T-helper 9 cell (primary cell): Measurements from ENCODE around the gene PIEZO2.

ENCODE experiments used
- DNase-seq: peaks from one replicate; pipeline ENCODE4 v3.0.0-alpha.2; 2020

PIEZO2 gene

GRCh38 chr18:11112286-11112685 is 37.1 kb downstream of the PIEZO2 start:
- no peak for DNase-seq

- no peak for DNase-seq
These were observed 38.9 kb downstream of the PIEZO2 start for GRCh38 chr18:11110509-11110908.

GRCh38 chr18:11108947-11109346 is 40.4 kb downstream of the PIEZO2 start:
- no peak for DNase-seq

- no peak for DNase-seq
These were observed 42.5 kb downstream of the PIEZO2 start for GRCh38 chr18:11106894-11107293.

DNA sequence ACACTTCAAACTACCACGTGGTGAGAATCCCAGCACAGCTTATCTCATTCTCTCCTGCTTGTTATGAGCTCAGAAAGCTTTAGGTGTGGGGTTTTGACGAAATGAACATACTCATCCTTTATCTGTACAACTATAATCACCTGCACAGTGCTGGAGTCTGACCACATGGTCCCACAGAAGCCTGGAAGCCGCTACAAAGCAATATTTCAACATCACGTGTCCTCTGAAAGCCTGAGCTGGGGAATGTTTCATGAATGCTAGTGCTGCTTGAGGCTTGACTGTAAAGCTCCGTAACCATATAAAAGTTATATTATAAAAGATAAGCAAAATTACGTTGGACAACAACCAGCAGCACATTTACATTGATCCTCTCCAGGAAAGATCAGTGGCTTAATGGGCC is 43.9 kb downstream of the PIEZO2 start:
- no peak for DNase-seq

- DNase-seq, result no peak
These were observed 45.1 kb downstream of the PIEZO2 start for GRCh38 chr18:11104307-11104706.

DNA sequence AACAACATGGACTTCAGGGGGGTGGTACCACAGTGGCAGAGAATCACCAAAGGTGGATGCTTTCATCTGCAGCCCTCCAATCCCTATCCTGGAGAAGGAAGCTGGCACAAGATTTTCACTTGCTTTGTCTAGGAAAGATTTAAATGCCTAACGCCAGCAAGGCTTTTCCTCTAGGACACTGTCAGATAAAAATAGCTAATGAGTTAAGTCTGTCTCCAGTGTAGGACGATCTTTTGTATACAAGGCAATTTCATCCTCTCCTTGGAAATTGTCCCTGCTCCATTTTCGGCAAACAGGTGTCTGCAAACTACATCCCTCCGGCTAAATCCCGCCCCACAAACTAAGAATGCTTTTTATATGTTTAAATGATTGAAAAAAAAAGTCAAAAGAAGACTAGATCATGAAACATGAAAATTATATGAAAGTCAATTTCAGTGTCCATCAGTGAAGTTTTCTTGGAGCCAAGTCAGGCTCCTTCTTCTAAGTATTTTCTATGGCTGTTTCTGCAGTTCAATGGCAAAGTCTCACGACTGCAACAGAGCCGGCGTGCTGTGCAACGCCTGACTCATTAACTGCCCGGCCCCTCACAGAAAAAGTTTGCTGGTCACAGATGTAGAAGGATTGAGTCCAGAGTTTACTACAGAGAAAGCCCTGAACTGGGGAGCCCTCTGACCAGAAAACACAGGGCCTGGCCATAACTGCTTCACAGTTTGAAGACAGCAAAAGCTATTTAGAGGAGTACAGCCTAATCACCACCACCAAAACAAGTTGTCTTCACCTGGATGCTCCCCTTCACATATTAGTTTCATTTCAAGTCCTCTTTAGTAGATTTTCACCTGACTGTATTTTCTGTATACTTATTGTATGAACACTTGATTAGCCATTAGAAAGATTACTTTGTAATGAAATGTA is 52.3 kb downstream of the PIEZO2 start:
- DNase-seq, result no peak

- DNase-seq, result no peak
These were observed 53.0 kb downstream of the PIEZO2 start for GRCh38 chr18:11096411-11096810.

DNA sequence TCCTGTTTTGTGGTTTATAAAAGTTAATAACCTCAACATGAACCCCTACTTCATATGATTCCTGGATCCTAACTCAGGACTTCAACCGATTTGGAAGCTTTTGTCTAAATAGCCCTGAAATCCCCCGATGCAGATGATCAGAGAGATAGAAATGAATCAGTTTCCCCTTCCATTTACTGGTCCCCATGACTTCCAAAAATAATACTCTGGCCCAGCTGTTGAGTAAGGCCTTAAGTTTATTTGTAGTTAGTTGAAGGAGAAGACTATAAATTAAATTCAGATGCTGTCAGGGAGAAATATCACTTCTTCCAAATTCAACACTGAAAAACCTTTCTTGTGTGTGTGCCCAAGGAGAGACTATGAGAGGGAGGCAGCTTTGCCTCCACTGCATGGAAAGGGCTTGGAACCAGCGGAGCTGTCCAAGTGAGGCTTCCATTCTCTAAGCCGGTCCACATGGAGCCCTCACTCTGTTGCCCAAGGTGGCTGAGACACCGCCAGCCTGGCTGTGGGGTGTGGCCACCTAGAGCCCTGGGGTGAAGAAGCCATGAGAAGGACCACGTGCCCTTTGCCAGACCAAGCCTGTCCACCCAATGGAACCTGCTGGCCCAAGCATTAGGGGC is 53.6 kb downstream of the PIEZO2 start:
- DNase-seq, result no peak

GRCh38 chr18:11095211-11095610 is 54.2 kb downstream of the PIEZO2 start:
- DNase-seq, result no peak

GRCh38 chr18:11091746-11092145 is 57.6 kb downstream of the PIEZO2 start:
- no peak for DNase-seq

- no peak for DNase-seq
These were observed 59.2 kb downstream of the PIEZO2 start for GRCh38 chr18:11089931-11090715.

DNA sequence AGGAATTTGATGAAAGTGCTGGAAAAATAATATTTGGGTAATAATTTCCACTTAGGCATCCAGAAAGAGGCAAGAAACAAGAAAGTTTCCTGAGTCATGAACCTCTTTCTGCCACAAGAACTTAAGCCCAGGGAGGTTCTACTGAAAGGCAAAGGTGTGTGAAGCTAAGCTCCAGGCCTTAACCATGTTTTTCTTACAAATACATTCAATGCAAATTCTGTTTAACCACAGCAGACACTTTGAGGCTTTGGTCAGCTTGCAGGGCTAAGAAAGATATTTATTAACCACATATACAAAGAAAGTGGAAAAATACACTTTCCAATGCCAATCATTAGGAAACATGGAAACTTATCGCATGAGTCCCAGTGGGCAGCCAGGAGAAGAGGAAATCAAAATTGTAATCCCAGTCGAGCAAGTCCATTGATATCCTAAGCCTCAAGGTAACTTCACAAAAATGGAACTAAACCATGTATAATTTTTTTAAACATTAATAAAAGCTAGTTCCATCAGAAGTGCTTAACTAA is 68.3 kb downstream of the PIEZO2 start:
- DNase-seq, result no peak

- no peak for DNase-seq
These were observed 70.9 kb downstream of the PIEZO2 start for GRCh38 chr18:11078491-11078890.

DNA sequence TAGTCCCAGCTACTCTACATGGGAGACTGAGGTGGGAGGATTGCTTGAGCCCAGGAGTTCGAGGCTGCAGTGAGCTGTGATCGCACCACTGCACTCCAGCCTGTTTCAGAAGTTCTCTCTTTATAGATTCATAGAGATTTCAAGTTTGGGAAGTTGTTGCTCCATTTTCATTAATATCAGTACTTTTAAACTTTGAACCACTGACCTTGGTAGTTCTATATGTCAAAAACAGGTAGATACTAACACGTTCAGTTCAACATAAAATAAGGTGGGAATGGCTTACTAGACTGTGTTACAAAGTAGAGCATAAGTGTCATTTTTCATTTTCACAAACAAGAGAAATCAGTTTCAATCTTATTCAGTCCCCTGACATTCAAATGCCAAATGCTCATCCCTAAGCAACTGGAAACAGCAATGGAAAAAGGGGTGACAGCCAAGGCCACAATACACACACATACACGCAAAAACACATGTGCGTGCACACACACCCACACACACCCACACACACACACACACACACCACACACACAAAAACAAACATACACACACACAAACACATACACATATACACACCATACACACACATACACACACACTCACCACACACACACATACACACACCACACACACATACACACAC is 71.7 kb downstream of the PIEZO2 start:
- DNase-seq, result no peak

DNA sequence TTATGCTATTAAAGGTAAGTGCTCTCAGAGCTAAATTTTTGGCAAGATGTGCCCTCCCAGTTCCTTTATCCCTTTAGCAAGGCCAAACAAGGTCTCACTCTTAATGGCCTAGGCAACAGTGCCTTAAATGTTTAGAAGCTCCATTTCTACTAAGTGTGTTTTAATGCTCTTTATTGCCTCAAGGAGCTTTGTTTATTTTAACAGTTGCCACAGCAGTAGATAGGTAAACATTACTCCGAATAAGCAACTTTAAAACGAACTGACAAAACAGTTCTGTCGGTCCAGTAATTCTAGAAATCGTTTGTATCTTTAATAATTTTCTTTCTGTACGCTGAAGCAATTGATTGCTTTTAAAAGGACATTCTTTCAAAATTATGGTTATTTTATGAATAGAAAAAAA is 74.5 kb downstream of the PIEZO2 start:
- DNase-seq, result no peak

- DNase-seq, result no peak
These were observed 75.4 kb downstream of the PIEZO2 start for GRCh38 chr18:11073971-11074370.

GRCh38 chr18:11072632-11073031 is 76.7 kb downstream of the PIEZO2 start:
- DNase-seq, result no peak

GRCh38 chr18:11071300-11071699 is 78.1 kb downstream of the PIEZO2 start:
- no peak for DNase-seq

DNA sequence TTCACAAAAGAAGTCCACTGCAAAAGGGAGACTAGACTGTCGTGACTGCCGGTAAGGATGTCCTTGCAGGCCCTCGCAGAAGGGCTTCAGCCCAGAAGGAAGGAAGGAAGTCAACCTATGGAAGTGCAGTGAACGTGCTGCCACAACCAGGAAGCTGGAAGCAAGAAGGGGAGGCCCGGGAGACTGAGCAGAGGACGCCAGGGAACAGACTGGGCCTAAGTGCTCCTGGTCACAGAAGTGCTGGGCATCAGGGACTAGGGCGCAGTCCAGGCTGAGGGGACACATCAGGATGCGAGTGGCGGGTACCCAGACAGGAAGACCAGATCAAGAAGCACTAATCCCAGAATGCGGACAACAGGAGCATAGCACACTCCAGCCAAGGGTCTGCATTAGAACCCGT is 78.8 kb downstream of the PIEZO2 start:
- DNase-seq, result no peak

DNA sequence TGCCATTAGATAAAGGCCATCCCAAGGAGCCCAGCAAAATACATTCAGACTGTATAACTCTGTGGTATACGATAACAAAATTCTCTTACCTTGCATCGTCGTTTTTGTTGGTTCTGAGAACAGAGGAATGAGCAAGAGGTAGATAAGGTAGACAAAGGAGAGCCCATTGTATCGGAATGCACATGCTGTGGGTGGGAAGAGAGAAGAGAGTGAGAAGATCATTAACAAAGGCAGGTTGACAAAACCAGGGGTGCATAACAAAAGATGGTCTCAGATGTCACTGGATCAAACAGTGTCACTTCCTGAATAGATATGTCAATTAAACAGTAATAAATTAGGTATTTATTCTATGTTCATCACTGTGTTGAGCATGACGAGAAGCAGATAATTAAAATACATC is 83.3 kb downstream of the PIEZO2 start:
- DNase-seq, result no peak

- DNase-seq, result no peak
These were observed 84.5 kb downstream of the PIEZO2 start for GRCh38 chr18:11064727-11065460.
